GM18858 (cell line): Measurements from ENCODE around the gene AVPI1.

Experiments
- ATAC-seq: cut with Tn5 transposase; IDR thresholded peaks from one replicate; pipeline ENCODE4 v1.9.1; 2021; ENCODE audit not compliant: unreplicated experiment

AVPI1 gene, protein sequence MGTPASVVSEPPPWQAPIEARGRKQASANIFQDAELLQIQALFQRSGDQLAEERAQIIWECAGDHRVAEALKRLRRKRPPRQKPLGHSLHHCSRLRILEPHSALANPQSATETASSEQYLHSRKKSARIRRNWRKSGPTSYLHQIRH

DNA sequence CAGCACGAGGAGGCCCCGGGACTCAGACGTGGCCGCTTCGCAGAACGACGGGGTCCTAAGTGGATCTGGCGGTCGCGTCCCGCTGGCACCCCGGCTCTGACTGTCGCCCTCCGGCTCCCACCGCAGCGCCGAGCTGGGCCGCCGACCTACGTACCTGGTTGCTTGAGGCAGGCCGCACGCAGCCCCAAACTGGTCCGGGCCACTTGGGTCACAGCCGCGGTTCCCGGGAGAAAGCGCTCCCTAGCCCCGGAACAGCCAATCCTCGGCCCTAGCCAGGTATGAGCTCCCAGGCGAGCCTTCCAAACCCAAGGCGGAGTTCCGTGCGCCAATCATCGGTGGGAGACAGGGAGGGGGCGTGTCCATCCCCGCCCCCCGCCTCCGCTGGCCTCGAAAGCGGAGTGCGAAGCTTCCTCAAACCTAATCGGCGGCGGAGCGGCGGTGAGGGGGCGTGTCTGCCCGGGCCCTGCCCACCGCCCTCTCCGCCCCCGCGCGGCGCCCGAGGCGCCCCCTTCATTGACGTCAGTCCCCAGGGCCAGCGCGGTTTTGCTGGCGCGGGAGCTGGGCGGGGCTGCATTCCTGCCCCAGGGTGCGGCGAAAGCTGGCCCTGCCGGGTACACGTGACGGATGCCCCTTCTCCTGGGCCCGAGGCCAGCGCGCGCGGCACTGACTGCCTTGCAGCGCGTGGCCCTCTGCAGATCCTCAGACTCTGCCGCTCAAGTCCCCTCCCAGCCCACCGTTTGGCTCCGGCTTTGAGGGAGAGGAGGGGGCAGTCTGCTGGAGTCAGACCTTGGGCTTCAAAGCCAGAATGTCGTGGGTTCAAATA, at the start of gene AVPI1:
Gene AVPI1, minus strand, starts transcription at position 280 of the 823 bp plus-strand sequence. CDS start 7,336 bp downstream, outside the sequence.
- peak; percentile 88 for ATAC-seq

GRCh38 chr10:97736403-97736901, 49.4 kb upstream of the AVPI1 start:
- ATAC-seq, result peak; percentile 15

DNA sequence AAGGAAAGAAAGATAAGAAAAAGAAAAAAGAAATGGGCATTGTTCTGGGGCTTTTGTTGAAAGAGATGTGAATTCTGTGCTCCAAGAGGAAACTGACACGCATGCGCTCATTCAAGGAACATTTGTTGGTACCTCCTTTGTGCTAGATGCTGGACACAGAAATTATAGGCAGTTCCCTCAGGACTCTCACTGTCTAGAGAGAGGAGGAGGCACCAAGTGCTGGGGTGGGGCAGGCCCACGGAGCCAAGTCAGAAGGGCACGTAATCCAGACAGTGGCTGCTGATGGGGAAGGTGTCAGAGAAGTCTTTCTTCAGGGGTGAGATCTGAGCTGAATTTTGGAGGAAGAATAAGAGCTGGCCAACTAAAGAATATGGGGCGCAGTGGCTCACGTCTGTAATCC, 47.0 kb upstream of the AVPI1 start:
- ATAC-seq, result no peak

- no peak for ATAC-seq
Observed at GRCh38 chr10:97733256-97733655, 46.2 kb upstream of the AVPI1 start.

DNA sequence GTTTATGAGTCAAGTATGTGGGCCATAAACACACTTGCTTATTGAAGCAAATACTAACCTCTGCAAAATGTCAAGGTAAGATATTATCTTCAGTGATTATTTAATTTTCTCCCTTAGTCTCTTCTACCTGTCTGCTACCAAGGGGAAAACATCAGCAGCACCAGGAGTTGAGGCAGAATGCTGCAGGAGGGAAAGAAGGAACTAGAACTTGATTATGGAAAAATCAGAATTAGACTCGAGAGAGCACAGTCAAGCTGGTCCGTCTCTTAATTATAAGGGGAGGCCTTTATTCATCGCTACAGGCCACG, 45.0 kb upstream of the AVPI1 start:
- no peak for ATAC-seq

DNA sequence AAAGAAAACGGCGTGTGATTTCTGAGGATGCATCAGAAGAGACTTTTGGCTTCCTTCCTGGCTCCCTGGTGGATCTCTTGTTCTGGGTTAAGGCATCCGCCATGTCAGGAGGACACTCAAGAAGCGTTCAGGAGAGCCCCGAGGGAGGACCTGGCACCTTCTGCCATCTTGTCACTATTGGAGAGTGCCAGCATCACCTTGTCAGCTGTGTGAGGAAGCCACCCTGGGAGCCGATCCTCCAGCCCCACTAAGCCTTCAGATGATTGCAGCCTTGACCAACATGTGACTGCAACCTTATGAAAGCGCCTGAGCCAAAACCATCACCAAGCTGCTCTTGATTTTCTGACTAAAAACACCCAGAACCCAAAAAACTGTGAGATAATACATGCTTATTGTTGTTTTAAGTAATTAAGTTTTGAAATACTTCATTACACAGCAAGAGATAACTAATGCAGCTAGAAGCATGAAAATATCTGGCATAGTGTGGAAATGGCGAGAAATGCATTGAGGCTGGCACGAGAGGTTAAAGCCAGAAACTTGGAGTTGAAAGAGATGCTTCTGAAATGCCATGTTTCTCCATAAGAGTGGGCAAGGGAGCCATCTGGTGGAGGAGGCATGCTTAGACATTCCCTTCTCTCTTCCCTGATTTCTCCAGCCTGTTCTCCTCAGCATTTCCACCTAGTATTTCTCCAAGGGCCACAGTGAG, 44.5 kb upstream of the AVPI1 start:
- ATAC-seq, result no peak

DNA sequence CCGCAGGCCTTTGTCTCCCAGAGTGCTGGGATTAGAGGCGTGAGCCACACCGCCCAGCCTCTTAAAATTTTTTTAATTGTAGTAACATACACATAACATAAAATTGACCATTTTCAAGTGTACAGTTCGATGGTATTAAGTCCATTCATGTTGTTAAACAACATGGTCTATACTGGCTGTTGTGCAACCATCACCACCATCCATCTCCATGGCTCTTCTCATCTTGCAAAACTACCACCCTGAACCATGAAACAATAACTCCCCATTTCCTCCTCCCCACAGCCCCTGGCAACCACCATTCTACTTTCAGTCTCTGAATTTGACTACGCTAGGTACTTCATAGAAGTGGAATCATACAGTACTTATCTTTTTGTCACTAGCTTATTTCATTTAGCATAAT, 42.0 kb upstream of the AVPI1 start:
- ATAC-seq, result no peak

DNA sequence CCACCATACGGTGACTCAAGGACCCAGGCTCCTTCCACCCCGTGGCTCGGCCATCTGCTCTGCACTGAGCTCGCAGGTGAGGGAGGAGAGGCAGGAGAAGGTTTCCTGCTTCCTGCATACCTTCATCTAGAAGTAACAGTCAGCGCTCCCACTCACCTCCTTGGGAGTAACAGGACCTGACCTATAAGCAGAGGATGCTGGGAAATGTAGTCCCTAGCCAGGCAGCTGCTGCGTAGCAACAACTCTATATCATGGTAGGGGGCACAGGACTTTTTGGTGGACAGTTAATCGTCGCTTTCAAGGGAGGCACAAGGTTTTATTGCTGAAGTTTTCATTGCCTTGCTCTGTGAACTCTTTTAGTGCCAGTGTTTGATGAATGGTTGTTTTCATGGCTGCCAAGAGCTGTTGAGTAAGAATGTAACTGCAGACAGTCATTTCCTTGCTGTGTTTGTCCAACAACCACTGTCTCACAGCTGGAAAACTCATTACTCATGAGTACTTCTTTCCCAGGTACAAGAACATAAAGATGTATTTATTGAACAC, 39.7 kb upstream of the AVPI1 start:
- no peak for ATAC-seq

- ATAC-seq, result no peak
Observed at GRCh38 chr10:97724341-97724941, 37.4 kb upstream of the AVPI1 start.

DNA sequence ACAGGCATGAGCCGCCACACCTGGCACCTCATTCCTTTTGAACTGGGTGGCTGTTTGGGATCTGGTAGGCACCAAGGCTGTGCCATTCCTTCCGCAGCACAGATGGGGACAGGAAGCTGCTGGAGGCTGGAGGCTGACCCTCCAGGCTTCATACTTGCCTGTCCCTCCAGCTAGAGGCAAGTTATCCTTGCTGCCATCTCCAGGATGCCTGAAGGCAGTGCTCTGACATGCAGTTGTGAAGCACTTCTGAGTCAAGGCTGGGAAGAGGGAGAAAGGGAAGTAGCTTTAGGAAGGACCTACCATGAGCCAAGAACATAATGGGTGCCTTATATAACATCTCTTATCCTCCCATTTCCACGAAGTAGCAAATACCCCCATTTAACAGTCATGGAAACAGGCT, 36.0 kb upstream of the AVPI1 start:
- ATAC-seq, result no peak

DNA sequence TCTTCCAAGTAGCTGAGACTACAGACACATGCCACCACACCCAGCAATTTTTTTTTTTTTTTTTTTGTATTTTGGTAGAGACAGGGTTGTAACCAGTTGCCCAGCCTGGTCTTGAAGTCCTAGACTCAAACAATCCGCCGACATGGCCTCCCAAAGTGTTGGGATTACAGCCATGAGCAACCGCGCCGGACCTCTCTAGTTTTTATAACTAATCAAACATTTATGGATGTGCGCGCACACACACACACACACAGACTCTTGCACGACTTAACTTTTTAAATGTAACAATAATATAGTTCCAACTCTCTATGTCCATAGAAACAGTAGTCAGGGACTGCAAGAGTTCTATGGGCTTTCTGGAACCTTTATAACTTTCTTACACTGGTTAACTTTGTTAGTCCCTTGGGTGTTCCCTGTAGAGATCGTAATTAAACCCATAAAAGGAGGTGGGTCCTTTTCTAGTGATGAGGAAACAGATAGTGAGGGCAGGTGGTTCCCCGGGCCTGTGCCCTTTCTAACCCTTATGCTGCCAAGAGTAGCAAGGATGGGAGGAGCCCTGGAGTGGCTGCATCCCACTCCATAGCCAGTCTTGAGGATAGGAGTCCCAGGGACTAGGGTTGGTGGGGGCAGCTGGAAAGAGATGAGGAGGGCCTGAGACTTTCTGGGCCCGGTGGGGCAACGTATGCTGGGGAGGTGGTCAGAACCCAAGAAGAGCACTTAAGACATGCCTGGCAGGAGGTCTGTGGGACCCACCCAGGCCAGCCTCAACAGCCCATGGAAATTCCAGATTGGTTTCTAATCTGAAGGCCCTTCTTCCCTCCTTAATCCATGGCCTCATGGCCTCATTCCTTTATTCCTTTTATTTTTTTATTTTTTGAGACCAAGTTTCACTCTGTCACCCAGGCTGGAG, 35.1 kb upstream of the AVPI1 start:
- ATAC-seq, result no peak

GRCh38 chr10:97719602-97720001, 32.6 kb upstream of the AVPI1 start:
- ATAC-seq, result no peak

GRCh38 chr10:97718659-97719142, 31.7 kb upstream of the AVPI1 start:
- ATAC-seq, result no peak

- ATAC-seq, result no peak
Observed at GRCh38 chr10:97718178-97718577, 31.1 kb upstream of the AVPI1 start.

GRCh38 chr10:97717627-97718026, 30.6 kb upstream of the AVPI1 start:
- no peak for ATAC-seq

DNA sequence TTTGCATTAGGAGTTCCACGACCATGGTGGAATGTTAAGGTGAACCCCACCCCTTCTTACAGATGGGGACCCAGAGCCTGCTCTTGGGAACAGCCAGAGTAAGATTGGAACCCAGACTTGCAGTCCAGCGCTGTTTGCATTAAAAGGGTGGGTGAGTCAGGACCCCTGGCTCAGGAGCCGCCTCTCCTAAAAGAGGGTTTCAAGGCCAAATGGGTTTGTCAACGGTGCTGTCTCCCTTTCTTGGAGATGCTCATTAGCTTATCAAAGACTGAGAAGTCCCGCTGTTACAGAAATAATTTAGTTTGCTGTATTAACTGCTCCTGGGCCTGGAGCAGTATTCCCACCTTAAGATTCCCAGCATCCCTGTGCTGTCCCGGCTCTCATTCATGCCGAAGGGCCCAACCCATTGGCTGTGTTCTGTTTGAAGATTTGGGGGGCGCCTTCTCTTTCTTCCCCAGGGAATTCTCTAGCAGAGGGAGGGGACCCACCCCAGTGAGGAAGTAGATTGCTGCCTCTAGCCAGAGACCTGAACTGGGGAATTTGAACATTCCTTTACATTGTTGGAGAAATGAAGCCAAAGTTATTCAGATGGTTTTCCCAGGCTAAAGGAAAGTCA, 28.3 kb upstream of the AVPI1 start:
- ATAC-seq, result no peak

- no peak for ATAC-seq
Observed at GRCh38 chr10:97714401-97715258, 27.6 kb upstream of the AVPI1 start.

GRCh38 chr10:97713826-97714400, 26.9 kb upstream of the AVPI1 start:
- no peak for ATAC-seq
